Naive thymus-derived CD4-positive, alpha-beta T cell (primary cell): ENCODE results near the gene RUBCN. TPM values are rescaled to one million over a fixed set of nuclear protein-coding genes. Genes with fewer than 3 reads are reported as not detected.
"Not testable (repeated sequence)": the region's sequence is repeated elsewhere in the genome, so short reads cannot be mapped to it uniquely, and the experiment has no call there.

Experiments
- ATAC-seq: fragments of 150-1000 bp; cut with Tn5 transposase; 2 replicates; pipeline ENCODE4 v1.10.0; 2021; ENCODE audit warnings: mild to moderate bottlenecking, moderate library complexity
- CTCF ChIA-PET: fragments of 350-600 bp; sonication (Branson Sonifier 250); formaldehyde crosslinking; loops from one replicate; lab custom pipeline; 2021; ENCODE audit warnings: antibody characterized with exemption; lab: Charles Lee
- POLR2A ChIA-PET: fragments of 350-600 bp; sonication (Branson Sonifier 250); formaldehyde crosslinking; loops from one replicate; lab custom pipeline; 2021; ENCODE audit warnings: antibody characterized with exemption, inconsistent platforms; lab: Charles Lee
- DNase-seq, 9 donors: peaks; one replicate each; pipeline versions ENCODE4 v3.0.0 to v3.0.0-alpha.2; 2020 to 2022; ENCODE audit warnings: mixed read lengths in 1 of 9
- H3K27ac ChIP-seq: one replicate; pipeline ENCODE4 v1.7.0; 2013; ENCODE audit warnings: mild to moderate bottlenecking, low read depth, low read length, moderate library complexity
- H3K27me3 ChIP-seq, 2 donors: one replicate each; pipeline ENCODE4 v1.7.0; 2013; ENCODE audit warnings: low read length in 2 of 2, mild to moderate bottlenecking in 2 of 2, moderate library complexity in 2 of 2; ENCODE audit not compliant: control insufficient read depth in 2 of 2, insufficient read depth in 2 of 2
- H3K36me3 ChIP-seq, 3 experiments: 1 replicate in 2 of 3; 2 replicates in 1 of 3; pipeline ENCODE4 v1.7.0; 2013; ENCODE audit warnings: low read length in 3 of 3, mild to moderate bottlenecking in 3 of 3, moderate library complexity in 1 of 3; ENCODE audit not compliant: insufficient read depth in 3 of 3, control insufficient read depth in 2 of 3
- H3K4me1 ChIP-seq, 2 donors: one replicate each; pipeline ENCODE4 v1.7.0; 2013; ENCODE audit warnings: low read length in 2 of 2, mild to moderate bottlenecking in 2 of 2, moderate library complexity in 1 of 2; ENCODE audit not compliant: control insufficient read depth in 2 of 2, insufficient read depth in 2 of 2
- H3K4me3 ChIP-seq: 2 replicates; pipeline ENCODE4 v1.7.0; 2013; ENCODE audit warnings: mild to moderate bottlenecking, low read length
- H3K9me3 ChIP-seq, 3 experiments: 1 replicate in 2 of 3; 2 replicates in 1 of 3; pipeline ENCODE4 v1.7.0; 2013; ENCODE audit warnings: low read length in 3 of 3; ENCODE audit not compliant: control insufficient read depth in 2 of 3
- H3K27ac Mint-ChIP-seq, 9 donors: one replicate each; pipeline ENCODE4 v1.8.0; 2020 to 2022; ENCODE audit warnings: mixed read lengths in 9 of 9, mild to moderate bottlenecking in 8 of 9, moderate library complexity in 5 of 9, inconsistent platforms in 2 of 9
- H3K27me3 Mint-ChIP-seq, 5 donors: one replicate each; pipeline ENCODE4 v1.8.0; 2021 to 2022; ENCODE audit warnings: mixed read lengths in 5 of 5, mild to moderate bottlenecking in 1 of 5
- H3K36me3 Mint-ChIP-seq, 5 donors: one replicate each; pipeline ENCODE4 v1.8.0; 2020 to 2022; ENCODE audit warnings: mixed read lengths in 5 of 5, mild to moderate bottlenecking in 3 of 5, inconsistent platforms in 1 of 5
- H3K4me1 Mint-ChIP-seq, 7 donors: one replicate each; pipeline ENCODE4 v1.8.0; 2020 to 2022; ENCODE audit warnings: mixed read lengths in 7 of 7, mild to moderate bottlenecking in 3 of 7, inconsistent platforms in 1 of 7
- H3K4me3 Mint-ChIP-seq, 10 donors: one replicate each; pipeline ENCODE4 v1.8.0; 2020 to 2022; ENCODE audit warnings: mild to moderate bottlenecking in 10 of 10, mixed read lengths in 10 of 10, moderate library complexity in 6 of 10, inconsistent platforms in 2 of 10
- H3K9me3 Mint-ChIP-seq, 11 donors: one replicate each; pipeline ENCODE4 v1.8.0; 2020 to 2022; ENCODE audit warnings: mixed read lengths in 11 of 11, mild to moderate bottlenecking in 4 of 11, inconsistent platforms in 1 of 11, moderate library complexity in 1 of 11
- intact Hi-C, 2 donors: fragments of 100-400 bp; cut with micrococcal nuclease; formaldehyde crosslinking; loops; one replicate each; pipeline ENCODE4 v1.15.1; 2023
- polyA plus RNA-seq, 2 donors: library from polyadenylated mRNA; unstranded; fragments of 300-500 nt; fragmentation: Illumina TruSeq; gene quantifications; one replicate each; pipeline ENCODE4 v1.2.3, GENCODE V29; 2021
- total RNA-seq, 6 experiments: library from RNA in 5 of 6; stranded (reverse) in 5 of 6; gene quantifications; 1 replicate in 5 of 6; 2 replicates in 1 of 6; pipeline ENCODE4 v1.2.3 and lab custom pipeline; 2021 to 2026

The RUBCN gene
- total and polyA plus RNA-seq, 7 experiments from 2014 or later = 23.2 to 61.7 (median 45.7) TPM

DNA sequence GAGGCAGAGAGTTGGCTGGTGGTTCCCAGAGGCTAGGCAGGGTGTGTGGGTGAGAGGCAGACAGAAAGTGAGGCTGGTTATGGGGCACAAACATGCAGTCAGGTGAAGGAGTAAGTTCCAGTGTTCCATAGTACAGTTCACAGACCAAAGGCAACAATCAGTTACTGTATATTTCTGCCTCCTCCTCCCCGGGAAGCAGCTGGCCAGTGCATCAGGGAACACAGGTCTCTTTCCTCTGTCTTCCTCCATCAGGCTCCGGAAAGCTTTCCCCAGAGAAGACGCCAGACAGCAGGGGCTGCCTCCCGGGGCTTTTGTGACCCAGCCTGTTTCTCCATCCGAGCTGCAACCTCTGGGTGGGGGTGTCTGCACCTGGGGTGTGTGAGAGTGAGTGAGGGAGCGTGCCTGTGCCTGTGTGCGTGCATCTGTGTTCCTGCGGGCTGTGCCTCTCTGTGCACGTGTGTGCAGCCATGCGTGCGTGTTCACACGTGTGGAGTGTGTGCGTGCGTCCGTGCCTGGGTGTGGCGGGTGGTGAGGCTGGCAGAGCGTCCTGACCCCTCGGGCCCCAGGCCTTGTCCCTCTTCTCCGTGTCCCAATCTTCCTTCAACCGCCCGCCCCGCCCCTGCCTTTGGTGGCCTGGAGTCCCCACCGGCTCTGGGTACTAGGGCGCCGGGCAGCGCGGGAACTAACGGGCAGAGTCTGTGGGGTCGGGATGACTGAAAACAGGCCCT, 72.1 kb downstream of the RUBCN start:
- intact Hi-C loops = loop anchor here in 1 of 2 donors (5.0 kb wide), 1 partner anchor 67 kb away; no protein-coding TSS in a partner anchor

DNA sequence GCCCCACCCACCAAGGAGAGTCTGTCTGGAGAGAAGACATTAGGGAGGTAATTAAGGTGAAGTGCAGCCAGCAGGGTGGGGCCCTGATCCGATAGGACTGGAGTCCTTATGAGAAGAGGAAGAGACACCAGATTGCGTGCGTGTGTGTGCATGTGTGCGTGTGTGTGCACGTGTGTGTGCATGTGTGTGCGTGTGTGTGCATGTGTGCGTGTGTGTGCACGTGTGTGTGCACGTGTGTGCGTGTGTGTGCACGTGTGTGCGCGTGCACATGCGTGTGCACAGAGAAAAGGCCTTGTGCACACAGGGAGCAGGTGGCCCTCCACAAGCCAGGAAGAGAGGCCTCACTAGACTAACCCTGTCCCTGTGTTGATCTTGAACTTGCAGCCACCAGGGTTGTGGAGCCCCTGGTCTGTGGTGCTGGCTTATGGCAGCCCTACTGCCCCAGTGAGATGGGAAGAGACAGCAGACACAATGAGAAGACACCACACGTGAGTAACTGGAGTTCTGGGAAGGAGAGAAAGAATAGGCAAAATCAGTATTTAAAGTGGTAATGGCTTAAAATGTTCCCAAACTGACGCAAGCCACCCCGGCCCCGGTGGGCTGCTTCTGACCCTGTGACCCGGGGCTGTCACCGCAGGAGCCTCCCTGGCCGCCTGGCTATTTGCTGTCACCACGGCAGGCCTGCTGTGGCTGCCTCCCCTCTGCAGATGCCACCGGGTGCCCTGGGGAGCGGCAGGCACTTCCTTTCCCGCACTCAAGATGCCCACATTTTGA, 73.2 kb downstream of the RUBCN start:
- intact Hi-C loops = not testable (repeated sequence)

More for the DNA sequence above, 72.1 kb downstream of the RUBCN start:
- POLR2A ChIA-PET, H3K4me3 ChIP-seq, H3K4me1 ChIP-seq, H3K27me3 ChIP-seq, H3K27ac ChIP-seq, H3K27me3 Mint-ChIP-seq, H3K9me3 Mint-ChIP-seq, H3K4me1 Mint-ChIP-seq, H3K9me3 ChIP-seq, H3K36me3 ChIP-seq, H3K27ac Mint-ChIP-seq, H3K36me3 Mint-ChIP-seq: not testable (repeated sequence)
- peak; percentile 71 for ATAC-seq
- CTCF ChIA-PET = interaction anchor here (0.5 kb wide), 1 partner anchor 65 kb away, joined by 3 read pairs; no protein-coding TSS in a partner anchor
- DNase-seq = peak in 7 of 9 donors; percentile 48 to 63 (median 57)
- peak overlapping the region; percentile 35 to 78 (median 53) for H3K4me3 Mint-ChIP-seq

DNA sequence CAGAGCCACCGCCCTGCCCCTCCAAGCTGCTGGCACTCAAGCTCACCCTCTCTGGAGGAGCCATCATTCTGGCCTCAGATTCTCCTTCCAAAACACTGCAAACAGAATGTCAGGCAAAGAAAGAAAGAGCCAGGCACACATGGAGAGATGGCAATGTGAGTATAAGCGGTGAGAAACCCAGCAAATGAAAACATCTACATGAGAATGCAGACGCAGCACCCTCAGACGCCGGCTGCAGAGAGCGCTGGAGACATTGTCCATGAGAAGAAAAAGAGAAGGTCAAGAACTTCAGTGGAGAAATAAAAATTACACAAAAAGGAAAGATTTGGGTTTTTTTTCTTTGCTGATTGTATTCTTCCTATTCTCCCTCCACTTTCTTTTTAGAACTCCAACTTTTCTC, 74.4 kb downstream of the RUBCN start:
- POLR2A ChIA-PET, H3K27ac ChIP-seq: not testable (repeated sequence)

More for the DNA sequence above, 73.2 kb downstream of the RUBCN start:
- H3K9me3 Mint-ChIP-seq, CTCF ChIA-PET, H3K4me1 ChIP-seq, ATAC-seq, H3K27me3 Mint-ChIP-seq, H3K9me3 ChIP-seq, H3K36me3 Mint-ChIP-seq, H3K27ac ChIP-seq, H3K36me3 ChIP-seq, POLR2A ChIA-PET, H3K27me3 ChIP-seq, H3K4me1 Mint-ChIP-seq, H3K27ac Mint-ChIP-seq, H3K4me3 ChIP-seq: not testable (repeated sequence)
- peak in 1 of 9 donors; percentile 9 for DNase-seq
- H3K4me3 Mint-ChIP-seq = peak overlapping the region in 1 of 10 donors; percentile 42

DNA sequence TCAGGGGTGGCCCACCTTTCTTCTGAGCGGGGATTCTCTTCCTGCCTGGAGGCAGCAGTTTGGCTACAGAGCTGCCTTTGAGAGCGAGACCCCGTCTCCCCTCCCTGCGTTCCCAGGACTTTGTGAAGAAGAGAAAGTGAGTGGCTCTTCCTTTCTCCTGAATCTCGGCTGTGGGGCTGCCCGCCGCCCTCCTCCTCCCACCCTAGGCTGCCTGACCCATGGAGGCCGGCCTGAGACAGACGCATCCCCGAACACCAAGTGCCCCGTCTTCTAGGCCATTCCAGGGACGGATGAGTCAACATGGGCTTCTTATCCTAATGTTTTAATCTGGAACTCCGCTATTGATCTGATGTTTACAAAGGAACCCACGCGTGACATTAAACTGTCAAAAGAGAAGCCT, 74.8 kb downstream of the RUBCN start:
- CTCF ChIA-PET = interaction anchor here (0.8 kb wide), 1 partner anchor 432 kb away, joined by 3 read pairs; no protein-coding TSS in a partner anchor

More for the DNA sequence above, 74.4 kb downstream of the RUBCN start:
- DNase-seq = peak in 1 of 9 donors; percentile 15
- H3K4me3 ChIP-seq, ATAC-seq, H3K4me1 ChIP-seq, H3K36me3 Mint-ChIP-seq, H3K27me3 Mint-ChIP-seq, H3K36me3 ChIP-seq, H3K9me3 ChIP-seq, H3K27me3 ChIP-seq, H3K27ac Mint-ChIP-seq, H3K9me3 Mint-ChIP-seq, intact Hi-C loops, H3K4me1 Mint-ChIP-seq: not testable (repeated sequence)
- H3K4me3 Mint-ChIP-seq = peak overlapping the region in 3 of 10 donors; percentile 7 to 31 (median 8)
- CTCF ChIA-PET = interaction anchor here (0.8 kb wide), 1 partner anchor 432 kb away, joined by 3 read pairs; no protein-coding TSS in a partner anchor

DNA sequence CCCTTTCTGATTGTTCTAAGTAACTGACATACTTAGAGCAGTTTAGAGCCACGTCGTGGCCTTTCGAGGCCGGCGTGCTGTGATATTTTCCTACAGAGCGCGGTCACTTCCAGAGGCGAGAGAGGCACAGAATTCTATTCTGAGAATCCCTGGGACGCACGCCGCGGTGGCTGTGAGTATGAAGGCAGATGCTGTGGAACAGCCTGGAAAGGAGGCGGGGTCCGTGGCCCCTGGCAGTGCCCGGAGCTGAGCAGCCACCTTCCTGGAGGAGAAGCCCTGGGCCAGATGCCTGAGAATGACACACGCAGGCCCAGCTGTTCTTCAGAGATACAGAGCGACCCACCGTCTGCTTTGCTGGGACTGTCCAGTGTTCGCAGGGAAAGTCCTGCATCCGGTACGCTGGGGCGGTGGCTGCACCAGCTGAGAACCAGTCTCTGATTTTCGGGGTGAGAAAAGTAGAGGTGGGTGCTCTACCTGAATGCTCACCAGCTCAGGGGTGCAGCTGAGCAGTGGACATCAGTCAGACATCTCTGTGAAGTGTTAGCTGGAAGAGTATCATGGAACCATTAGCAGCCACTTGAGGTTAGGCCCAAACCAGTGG, 75.4 kb downstream of the RUBCN start:
- H3K4me1 Mint-ChIP-seq, DNase-seq, H3K4me3 Mint-ChIP-seq, H3K27ac Mint-ChIP-seq, H3K36me3 Mint-ChIP-seq, H3K4me1 ChIP-seq, H3K27me3 ChIP-seq, ATAC-seq, H3K27me3 Mint-ChIP-seq, H3K4me3 ChIP-seq, intact Hi-C loops, H3K36me3 ChIP-seq, H3K9me3 Mint-ChIP-seq, H3K9me3 ChIP-seq, H3K27ac ChIP-seq, POLR2A ChIA-PET, CTCF ChIA-PET: not testable (repeated sequence)

More for the DNA sequence above, 74.8 kb downstream of the RUBCN start:
- H3K27me3 Mint-ChIP-seq, POLR2A ChIA-PET, DNase-seq, H3K27me3 ChIP-seq, H3K4me3 ChIP-seq, ATAC-seq, H3K36me3 Mint-ChIP-seq, H3K27ac Mint-ChIP-seq, intact Hi-C loops, H3K36me3 ChIP-seq, H3K9me3 Mint-ChIP-seq, H3K4me1 Mint-ChIP-seq, H3K4me1 ChIP-seq, H3K9me3 ChIP-seq, H3K4me3 Mint-ChIP-seq, H3K27ac ChIP-seq: not testable (repeated sequence)

DNA sequence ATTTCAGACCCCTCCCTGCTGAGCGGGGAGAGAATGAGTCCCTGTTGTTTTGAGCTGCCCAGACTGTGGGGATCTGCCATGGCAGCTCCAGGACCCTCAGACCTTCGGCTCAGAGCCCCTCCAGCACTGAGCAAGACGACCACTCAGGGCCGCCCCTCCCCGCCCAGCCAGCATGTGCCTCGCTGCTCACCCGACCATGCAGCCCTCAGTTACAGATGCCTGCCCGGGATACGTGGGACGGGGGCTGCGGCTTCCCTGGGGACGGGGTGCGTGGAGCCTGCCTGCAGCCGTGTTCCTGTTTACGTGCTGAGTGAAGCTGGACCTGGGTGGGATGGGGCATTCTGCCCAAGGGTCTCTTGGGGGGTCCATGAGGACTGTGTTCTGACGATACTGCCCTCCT, 77.0 kb downstream of the RUBCN start:
- POLR2A ChIA-PET, H3K4me3 ChIP-seq, ATAC-seq, intact Hi-C loops, H3K9me3 Mint-ChIP-seq, CTCF ChIA-PET, H3K27me3 ChIP-seq, H3K36me3 Mint-ChIP-seq, H3K9me3 ChIP-seq, H3K27me3 Mint-ChIP-seq, H3K27ac Mint-ChIP-seq, H3K4me3 Mint-ChIP-seq, H3K27ac ChIP-seq, H3K36me3 ChIP-seq, H3K4me1 ChIP-seq: not testable (repeated sequence)
- peaks cover 0 to 10% (median 0%) of the 10 kb centered on the region in 7 donors for H3K4me1 Mint-ChIP-seq
- peak in 1 of 9 donors; percentile 27 for DNase-seq
